Measurements from ENCODE around the gene SYCN. TPM values are rescaled to one million over a fixed set of nuclear protein-coding genes. Genes with fewer than 3 reads are reported as not detected.

Gene SYCN
- total and polyA plus RNA-seq, 2 of the 13 experiments (the other 11 are each of a cell fraction or from before 2014, with no cell fraction given): not detected

GRCh38 chr19:39208175-39208795, 4.2 kb upstream of the SYCN start:
- H3K4me2 ChIP-seq (ENCODE audit: low read depth, low read length): no peak overlapping the region
- ChIA-PET POLR2A (no interaction called here), CTCF (ENCODE audit: low intra/inter-chr PET ratio, low total read pairs) (no interaction called here)
- H3K27ac ChIP-seq (ENCODE audit: extremely low read length, insufficient read depth, low read length): no peak overlapping the region
- no peak overlapping the region for H3K4me3 ChIP-seq (replicated peaks in 1 of 3; ENCODE audit: insufficient read depth in 1 of 3, low read depth in 2 of 3, low read length in 3 of 3)
- no peak overlapping the region for H2AFZ ChIP-seq (ENCODE audit: low read length)
- FAIRE-seq (no peak), ATAC-seq (no peak), DNase-seq (ENCODE audit: low spot score) (no peak)
- TF ChIP-seq ZUFSP (CRISPR knock-in tag; IDR thresholded peaks at IDR 0.05; ENCODE audit: borderline replicate concordance) (no peak), ZNF124 (CRISPR knock-in tag; IDR thresholded peaks at IDR 0.05) (no peak), ZFP91 (CRISPR knock-in tag; IDR thresholded peaks at IDR 0.05; ENCODE audit: borderline replicate concordance) (no peak), ELK4 (CRISPR knock-in tag; IDR thresholded peaks at IDR 0.05; ENCODE audit: borderline replicate concordance) (no peak), ZNF678 (CRISPR knock-in tag; IDR thresholded peaks at IDR 0.05) (no peak), CREM (IDR thresholded peaks at IDR 0.05) (no peak), CREM (CRISPR knock-in tag; IDR thresholded peaks at IDR 0.05) (no peak), TFDP2 (CRISPR knock-in tag; IDR thresholded peaks at IDR 0.05) (no peak)
- no peaks in the 10 kb centered on the region for H4K20me1 ChIP-seq (ENCODE audit: insufficient read depth, low read length)
- H3K27me3 ChIP-seq (ENCODE audit: control insufficient read depth in 1 of 2, insufficient read depth in 2 of 2, low read length in 2 of 2): peaks cover 6 to 20% of the 10 kb centered on the region in 2 experiments
- H3K9me3 ChIP-seq (ENCODE audit: low read length): no peaks in the 10 kb centered on the region
- no peak overlapping the region for H3K9ac ChIP-seq (ENCODE audit: insufficient read depth, low read depth, low read length)
- 23% methylated on average over 2 of the region's 9 CpGs for WGBS (ENCODE audit: low lambda C conversion rate)
- intact Hi-C loops (cut with micrococcal nuclease; ENCODE audit: unreplicated experiment) (no loop called here), in situ Hi-C loops (cut with HindIII; ENCODE audit: extremely low pct_ligation_motif_present, low pct_unique_long_range_greater_than_20kb) (no loop called here)
- no TSS peak for BruUV-seq (replicated peaks)
- no peaks in the 10 kb centered on the region for H3K4me1 ChIP-seq (ENCODE audit: insufficient read depth, low read length)
- H3K79me2 ChIP-seq (ENCODE audit: insufficient read depth, low read length): no peaks in the 10 kb centered on the region
- H3K36me3 ChIP-seq (replicated peaks in 1 of 2; ENCODE audit: control insufficient read depth in 1 of 2, insufficient read depth in 2 of 2, low read length in 2 of 2): no peaks in the 10 kb centered on the region
